Caco-2 (cell line): ENCODE data around the gene KIF13A. TPM values are rescaled to one million over a fixed set of nuclear protein-coding genes. Genes with fewer than 3 reads are reported as not detected.

Source experiments
- BruUV-seq: library from RNA; stranded (reverse); fragments of 400-500 nt; replicated peaks from 2 replicates; lab custom pipeline; 2021; lab: Mats Ljungman, UMichigan
- CTCF ChIA-PET: fragments of 300-600 bp; sonication (Branson Sonifier 250); formaldehyde crosslinking; loops from one replicate; lab custom pipeline; 2022; ENCODE audit warnings: antibody characterized with exemption; lab: Charles Lee
- POLR2A ChIA-PET: fragments of 300-600 bp; sonication (Branson Sonifier 250); formaldehyde crosslinking; loops from one replicate; lab custom pipeline; 2022; ENCODE audit warnings: antibody characterized with exemption; lab: Charles Lee
- DNase-seq, 2 experiments: peaks; one replicate each; pipeline versions ENCODE4 v3.0.0 to v3.0.0-alpha.2; 2020 to 2022
- H3K27me3 ChIP-seq: replicated peaks from 2 replicates; pipeline ENCODE4 v1.6.0; 2011; ENCODE audit warnings: low read length; ENCODE audit not compliant: control insufficient read depth, insufficient read depth
- H3K36me3 ChIP-seq: 2 replicates; pipeline ENCODE4 v1.5.1; 2011; ENCODE audit warnings: low read length; ENCODE audit not compliant: control insufficient read depth, insufficient read depth
- H3K4me1 ChIP-seq: fragments of 250-450 bp; sonication (Bioruptor Pico); 2 replicates; pipeline ENCODE4 v1.5.1; 2020; ENCODE audit warnings: mild to moderate bottlenecking
- H3K4me3 ChIP-seq: 2 replicates; pipeline ENCODE4 v1.5.1; 2011; ENCODE audit warnings: low read depth, mild to moderate bottlenecking, control low read depth, low read length
- H3K9me3 ChIP-seq: fragments of 250-450 bp; sonication (Bioruptor Pico); 2 replicates; pipeline ENCODE4 v1.5.1; 2020; ENCODE audit warnings: mild to moderate bottlenecking, moderate library complexity
- H3K27ac Mint-ChIP-seq: one replicate; pipeline ENCODE4 v1.8.0; 2022; ENCODE audit warnings: mixed read lengths; ENCODE audit not compliant: unreplicated experiment
- H3K27me3 Mint-ChIP-seq: one replicate; pipeline ENCODE4 v1.8.0; 2022; ENCODE audit warnings: mixed read lengths; ENCODE audit not compliant: insufficient read depth, unreplicated experiment
- H3K36me3 Mint-ChIP-seq: one replicate; pipeline ENCODE4 v1.8.0; 2022; ENCODE audit warnings: mild to moderate bottlenecking, mixed read lengths; ENCODE audit not compliant: insufficient read depth, unreplicated experiment
- H3K4me1 Mint-ChIP-seq: one replicate; pipeline ENCODE4 v1.8.0; 2022; ENCODE audit warnings: low read depth, mixed read lengths; ENCODE audit not compliant: unreplicated experiment
- H3K4me3 Mint-ChIP-seq: one replicate; pipeline ENCODE4 v1.8.0; 2022; ENCODE audit warnings: mild to moderate bottlenecking, moderate library complexity, mixed read lengths; ENCODE audit not compliant: unreplicated experiment
- H3K9me3 Mint-ChIP-seq: one replicate; pipeline ENCODE4 v1.8.0; 2022; ENCODE audit warnings: mixed read lengths; ENCODE audit not compliant: unreplicated experiment
- CTCF ChIP-seq, 2 experiments: fragments of 200-600 bp in 1 of 2; IDR thresholded peaks; 1 replicate in 1 of 2; 2 replicates in 1 of 2; pipeline versions ENCODE4 v1.5.1 to v1.8.0; 2011 to 2022; ENCODE audit warnings: antibody characterized with exemption in 1 of 2, control low read depth in 1 of 2, inconsistent platforms in 1 of 2, low read depth in 1 of 2, low read length in 1 of 2, mild to moderate bottlenecking in 1 of 2, moderate library complexity in 1 of 2; ENCODE audit not compliant: insufficient read depth in 1 of 2, severe bottlenecking in 1 of 2, unreplicated experiment in 1 of 2
- intact Hi-C: fragments of 100-400 bp; cut with micrococcal nuclease; formaldehyde crosslinking; loops from one replicate; pipeline ENCODE4 v1.10.0; 2022; ENCODE audit not compliant: unreplicated experiment
- total RNA-seq: library from RNA; stranded (reverse); gene quantifications from 2 replicates; pipeline ENCODE4 v1.2.3, GENCODE V29; 2022

KIF13A gene
- total RNA-seq, 1 experiment from 2014 or later = 13.8 TPM

- Mint-ChIP-seq H3K27ac (no peak overlapping the region), H3K27me3 (no peaks in the 10 kb centered on the region), H3K9me3 (no peaks in the 10 kb centered on the region), H3K36me3 (no peaks in the 10 kb centered on the region), H3K4me3 (no peak overlapping the region), H3K4me1 (no peaks in the 10 kb centered on the region)
- BruUV-seq = no TSS peak
- Histone ChIP-seq H3K9me3 (no peaks in the 10 kb centered on the region), H3K4me1 (no peaks in the 10 kb centered on the region), H3K27me3 (no peaks in the 10 kb centered on the region), H3K4me3 (no peak overlapping the region), H3K36me3 (no peaks in the 10 kb centered on the region)
- ChIA-PET CTCF (no interaction called here), POLR2A (no interaction called here)
- intact Hi-C loops = loop anchor here (5.0 kb wide), 1 partner anchor 291 kb away; the partner anchor contains the start of gene NHLRC1
- TF ChIP-seq CTCF (IDR thresholded peaks at IDR 0.05; ENCODE audit: insufficient read depth in 1 of 2, low read depth in 1 of 2, low read length in 1 of 2, severe bottlenecking in 1 of 2, unreplicated experiment in 1 of 2) = no peak
- DNase-seq = no peak
Observed at GRCh38 chr6:17831135-17831534, 156.3 kb downstream of the KIF13A start.

- H3K9me3 ChIP-seq = no peaks in the 10 kb centered on the region
- no TSS peak for BruUV-seq
- peaks cover 3% of the 10 kb centered on the region for H3K36me3 Mint-ChIP-seq
Observed at GRCh38 chr6:17829905-17830304, 157.5 kb downstream of the KIF13A start.

DNA sequence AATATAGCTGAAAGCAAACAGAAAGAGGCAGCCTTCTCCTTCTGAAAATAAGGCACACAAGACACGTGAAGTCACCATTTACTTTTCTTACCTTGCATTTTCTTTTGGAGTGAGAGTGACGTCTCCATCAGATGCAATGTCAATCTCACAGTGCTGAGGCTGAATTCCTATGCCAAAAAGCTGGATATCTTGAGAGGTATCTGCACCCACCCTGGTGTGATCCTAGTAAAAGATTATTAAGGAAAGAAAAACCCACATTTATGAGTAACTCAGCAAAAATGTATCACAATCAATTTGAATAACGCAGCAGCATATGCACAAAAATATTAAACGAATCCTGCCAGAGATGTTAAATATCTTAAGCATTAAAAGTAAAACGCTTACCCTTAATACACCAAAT, 159.3 kb downstream of the KIF13A start:
- no peaks in the 10 kb centered on the region for H3K4me1 Mint-ChIP-seq
- Histone ChIP-seq H3K9me3 (no peaks in the 10 kb centered on the region), H3K4me3 (no peak overlapping the region), H3K27me3 (no peaks in the 10 kb centered on the region), H3K4me1 (no peaks in the 10 kb centered on the region), H3K36me3 (no peaks in the 10 kb centered on the region)
- DNase-seq = no peak
- no peaks in the 10 kb centered on the region for H3K9me3 Mint-ChIP-seq
- TF ChIP-seq CTCF (IDR thresholded peaks at IDR 0.05; ENCODE audit: insufficient read depth in 1 of 2, low read depth in 1 of 2, low read length in 1 of 2, severe bottlenecking in 1 of 2, unreplicated experiment in 1 of 2) = no peak
- intact Hi-C loops = no loop called here
- peaks cover 6% of the 10 kb centered on the region for H3K36me3 Mint-ChIP-seq
- CTCF ChIA-PET = no interaction called here
- H3K4me3 Mint-ChIP-seq = no peak overlapping the region
- no peak overlapping the region for H3K27ac Mint-ChIP-seq
- POLR2A ChIA-PET = no interaction called here
- BruUV-seq = no TSS peak
- H3K27me3 Mint-ChIP-seq = no peaks in the 10 kb centered on the region

More at GRCh38 chr6:17829905-17830304, 157.5 kb downstream of the KIF13A start:
- Histone ChIP-seq H3K4me3 (no peak overlapping the region), H3K4me1 (no peaks in the 10 kb centered on the region), H3K36me3 (no peaks in the 10 kb centered on the region), H3K27me3 (no peaks in the 10 kb centered on the region)
- DNase-seq = no peak
- intact Hi-C loops = loop anchor here (5.0 kb wide), 1 partner anchor 292 kb away; the partner anchor contains the start of gene NHLRC1
- ChIA-PET POLR2A (no interaction called here), CTCF (no interaction called here)
- Mint-ChIP-seq H3K27ac (no peak overlapping the region), H3K27me3 (no peaks in the 10 kb centered on the region), H3K9me3 (no peaks in the 10 kb centered on the region), H3K4me1 (no peaks in the 10 kb centered on the region), H3K4me3 (no peak overlapping the region)
- TF ChIP-seq CTCF (IDR thresholded peaks at IDR 0.05; ENCODE audit: insufficient read depth in 1 of 2, low read depth in 1 of 2, low read length in 1 of 2, severe bottlenecking in 1 of 2, unreplicated experiment in 1 of 2) = no peak
